ENCODE measurements around the gene PMPCA. TPM values are rescaled to one million over a fixed set of nuclear protein-coding genes. Genes with fewer than 3 reads are reported as not detected.
A peak's percentile ranks its signal among the peaks of the same experiment; 100 is the strongest.

PMPCA gene
- total RNA-seq, 1 experiment from 2014 or later, result 94.5 TPM

DNA sequence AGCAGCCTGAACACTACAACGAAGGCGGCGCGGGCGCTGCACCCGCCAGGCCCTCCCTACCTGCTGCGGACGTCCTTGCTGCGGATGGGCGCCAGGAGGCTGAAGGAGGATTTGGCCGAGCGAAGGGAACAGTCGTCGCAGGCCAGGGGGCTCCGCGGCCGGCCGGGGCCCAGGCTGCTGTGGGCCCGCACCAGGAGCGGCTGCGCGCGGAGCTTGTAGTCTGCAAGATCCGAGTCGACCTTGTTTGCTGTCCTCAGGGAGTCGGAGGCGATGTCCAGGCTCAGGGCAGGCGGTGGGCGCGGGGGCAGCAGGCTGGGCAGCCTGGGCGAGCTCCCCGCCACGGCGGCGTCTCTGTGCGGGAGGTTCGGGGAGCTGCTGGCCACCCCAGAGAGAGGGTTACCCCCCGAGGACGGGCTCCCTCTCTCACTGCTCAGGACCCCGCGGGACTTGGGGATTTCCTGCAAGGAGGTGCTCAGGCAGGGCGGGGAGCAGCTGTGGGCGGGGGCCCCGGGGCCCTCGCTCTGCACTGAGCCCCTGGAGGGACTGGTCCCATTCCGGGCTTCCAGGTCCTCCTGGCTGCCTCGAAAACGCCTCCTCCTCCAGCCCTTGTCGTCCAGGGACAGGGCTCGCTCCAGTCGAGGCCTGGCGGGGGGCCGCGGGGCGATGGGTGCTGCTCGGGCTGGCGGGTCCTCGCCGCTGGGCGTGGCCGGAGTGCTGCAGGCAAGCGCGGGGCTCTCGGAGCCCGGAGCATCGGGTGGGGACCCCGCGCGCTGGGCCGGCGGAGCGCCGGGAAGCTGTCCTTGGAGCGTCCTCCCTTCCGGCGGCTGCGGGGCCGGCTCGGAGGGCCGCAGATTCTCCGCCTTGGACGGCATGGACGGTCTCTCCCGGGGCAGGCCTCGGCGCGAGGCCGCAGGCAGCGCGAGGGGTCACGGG, 28.4 kb downstream of the PMPCA start:
- no peak overlapping the region for H2AFZ ChIP-seq (ENCODE audit: low read length)
- TF ChIP-seq, protein P1, sequence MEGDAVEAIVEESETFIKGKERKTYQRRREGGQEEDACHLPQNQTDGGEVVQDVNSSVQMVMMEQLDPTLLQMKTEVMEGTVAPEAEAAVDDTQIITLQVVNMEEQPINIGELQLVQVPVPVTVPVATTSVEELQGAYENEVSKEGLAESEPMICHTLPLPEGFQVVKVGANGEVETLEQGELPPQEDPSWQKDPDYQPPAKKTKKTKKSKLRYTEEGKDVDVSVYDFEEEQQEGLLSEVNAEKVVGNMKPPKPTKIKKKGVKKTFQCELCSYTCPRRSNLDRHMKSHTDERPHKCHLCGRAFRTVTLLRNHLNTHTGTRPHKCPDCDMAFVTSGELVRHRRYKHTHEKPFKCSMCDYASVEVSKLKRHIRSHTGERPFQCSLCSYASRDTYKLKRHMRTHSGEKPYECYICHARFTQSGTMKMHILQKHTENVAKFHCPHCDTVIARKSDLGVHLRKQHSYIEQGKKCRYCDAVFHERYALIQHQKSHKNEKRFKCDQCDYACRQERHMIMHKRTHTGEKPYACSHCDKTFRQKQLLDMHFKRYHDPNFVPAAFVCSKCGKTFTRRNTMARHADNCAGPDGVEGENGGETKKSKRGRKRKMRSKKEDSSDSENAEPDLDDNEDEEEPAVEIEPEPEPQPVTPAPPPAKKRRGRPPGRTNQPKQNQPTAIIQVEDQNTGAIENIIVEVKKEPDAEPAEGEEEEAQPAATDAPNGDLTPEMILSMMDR (conservative IDR thresholded peaks at IDR 0.05), result no peak
- H3K36me3 Mint-ChIP-seq (ENCODE audit: insufficient read depth in 1 of 3, low read depth in 3 of 3), result peaks cover 8 to 42% (median 25%) of the 10 kb centered on the region in 3 experiments
- H3K27ac ChIP-seq (ENCODE audit: insufficient read length, low read depth, low read length), result no peak overlapping the region
- H2BK12ac ChIP-seq (ENCODE audit: insufficient read length, low read depth, low read length), result no peak overlapping the region
- no peaks in the 10 kb centered on the region for H3K4me1 ChIP-seq (ENCODE audit: insufficient read depth, low read length)
- peak overlapping the region; percentile 82 to 86 for H3K4me3 Mint-ChIP-seq
- H4K20me1 ChIP-seq (ENCODE audit: control insufficient read depth, insufficient read depth, insufficient read length), result no peaks in the 10 kb centered on the region
- no peaks in the 10 kb centered on the region for H3K9me3 ChIP-seq (ENCODE audit: control insufficient read depth, low read depth, low read length)
- H3K4me2 ChIP-seq (ENCODE audit: insufficient read depth, insufficient read length, low read length), result peak overlapping the region; percentile 89
- peak overlapping the region; percentile 45 for H3K9ac ChIP-seq (ENCODE audit: extremely low read depth, insufficient read length, low read length)
- no peaks in the 10 kb centered on the region for H3K27me3 Mint-ChIP-seq (ENCODE audit: low read depth)
- H2BK120ac ChIP-seq (ENCODE audit: low read depth, low read length, poor library complexity, severe bottlenecking), result no peak overlapping the region
- H3K79me2 ChIP-seq (ENCODE audit: insufficient read depth, low read length), result peaks cover 5% of the 10 kb centered on the region; the same call in 1 of the 2 replicates
- peaks cover 15 to 16% of the 10 kb centered on the region in 2 experiments for H3K4me1 Mint-ChIP-seq
- no peaks in the 10 kb centered on the region for H3K9me3 Mint-ChIP-seq
- H3K79me1 ChIP-seq (ENCODE audit: insufficient read depth, low read depth, low read length, poor library complexity, severe bottlenecking), result peaks cover 2% of the 10 kb centered on the region
- no peak overlapping the region for H2BK15ac ChIP-seq (ENCODE audit: low read depth, low read length)
- H2BK20ac ChIP-seq (ENCODE audit: low read depth, low read length, poor library complexity, severe bottlenecking), result no peak overlapping the region
- H3K18ac ChIP-seq (ENCODE audit: insufficient read length, low read depth, low read length), result no peak overlapping the region
- peaks cover 14% of the 10 kb centered on the region for H3K23me2 ChIP-seq (ENCODE audit: insufficient read length, low read depth, low read length, poor library complexity, severe bottlenecking)
- H4K91ac ChIP-seq (ENCODE audit: insufficient read length, low read depth, low read length), result no peak overlapping the region
- no peak overlapping the region for H3K27ac Mint-ChIP-seq
- H3K56ac ChIP-seq (ENCODE audit: insufficient read length, low read depth, low read length), result no peak overlapping the region
- H4K5ac ChIP-seq (ENCODE audit: insufficient read length, low read depth, low read length), result no peak overlapping the region
- peak; percentile 48 for DNase-seq
- H3K14ac ChIP-seq (ENCODE audit: insufficient read depth, low read length), result peak overlapping the region; percentile 79
- no peak overlapping the region for H3K4ac ChIP-seq (ENCODE audit: low read depth, low read length)
- no peak overlapping the region for H4K8ac ChIP-seq (replicated peaks; ENCODE audit: insufficient read length, low read depth, low read length)
- no peak overlapping the region for H3T11ph ChIP-seq (ENCODE audit: low read length)
- H3K23ac ChIP-seq (ENCODE audit: insufficient read length, low read depth, low read length), result no peak overlapping the region
- no peak overlapping the region for H2AK5ac ChIP-seq (ENCODE audit: insufficient read length, low read length)
- H2BK5ac ChIP-seq (ENCODE audit: insufficient read length, low read length), result no peak overlapping the region
- no peaks in the 10 kb centered on the region for H3K27me3 ChIP-seq (ENCODE audit: insufficient read depth, low read length)
- WGBS (ENCODE audit: extremely low coverage, insufficient read length, low lambda C conversion rate), result no CpG with 5 or more reads among the region's 91 CpGs
